HT-29 (cell line): Measurements from ENCODE around the gene WFDC2. TPM values are rescaled to one million over a fixed set of nuclear protein-coding genes. Genes with fewer than 3 reads are reported as not detected.
A peak's percentile ranks its signal among the peaks of the same experiment; 100 is the strongest.

Source experiments
- DNase-seq: peaks from one replicate; pipeline ENCODE4 v3.0.0-alpha.2; 2015; ENCODE audit warnings: low spot score
- small RNA-seq: library from RNA; depleted of rRNA; stranded (forward); fragments of <200 nt; gene quantifications from one replicate; pipeline ENCODE3, GENCODE V24; 2014
- total RNA-seq: library from RNA; depleted of rRNA; stranded (reverse); fragments of >200 nt; shearing (Covaris generic); gene quantifications from 2 replicates; pipeline ENCODE4 v1.2.3, GENCODE V29; 2014; rRNA removed

Gene WFDC2
- total RNA-seq, 1 experiment from 2014 or later = 17.7 TPM

DNA sequence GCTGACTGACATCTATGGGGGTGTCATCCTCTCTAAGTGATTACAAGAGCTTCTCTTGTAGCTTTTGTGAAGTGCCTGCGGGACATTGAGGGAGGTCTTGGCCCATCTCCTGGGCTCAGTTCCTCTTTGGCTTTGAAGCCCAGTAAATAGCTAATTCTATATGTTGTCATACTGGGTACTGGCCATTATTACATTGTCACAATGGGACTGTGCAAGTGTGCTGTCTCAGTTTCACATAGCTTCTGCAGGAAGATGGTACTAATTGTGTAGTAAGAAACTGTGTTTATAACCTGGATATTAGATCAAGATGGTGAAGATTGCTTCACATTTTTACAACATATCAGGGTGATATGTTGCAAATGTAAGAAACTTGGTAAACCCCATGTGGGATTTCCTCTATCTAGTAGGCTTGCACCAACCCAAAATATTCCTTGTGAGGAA is 26.0 kb downstream of the WFDC2 start:
- no peak for DNase-seq

DNA sequence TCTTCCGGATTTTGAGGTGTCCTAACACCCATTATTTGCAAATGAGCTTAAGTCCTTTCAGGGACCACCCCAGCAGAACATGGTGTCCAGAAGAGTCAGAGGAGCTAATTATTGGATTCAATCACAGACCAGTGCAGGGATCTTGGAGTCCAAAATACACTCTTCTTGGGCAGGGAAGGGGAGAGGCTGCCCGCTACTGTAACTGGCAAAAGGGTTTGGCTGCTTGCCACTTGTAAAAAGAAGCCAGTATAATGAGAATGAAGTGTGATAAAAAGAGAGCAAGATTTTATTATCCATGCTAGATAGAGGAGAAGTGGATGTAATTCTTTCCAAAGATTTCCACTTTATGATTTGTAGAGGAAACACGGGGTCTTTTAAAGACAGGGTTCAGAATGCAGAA is 26.6 kb downstream of the WFDC2 start:
- no peak for DNase-seq

GRCh38 chr20:45497971-45498494 is 28.5 kb downstream of the WFDC2 start:
- no peak for DNase-seq

DNA sequence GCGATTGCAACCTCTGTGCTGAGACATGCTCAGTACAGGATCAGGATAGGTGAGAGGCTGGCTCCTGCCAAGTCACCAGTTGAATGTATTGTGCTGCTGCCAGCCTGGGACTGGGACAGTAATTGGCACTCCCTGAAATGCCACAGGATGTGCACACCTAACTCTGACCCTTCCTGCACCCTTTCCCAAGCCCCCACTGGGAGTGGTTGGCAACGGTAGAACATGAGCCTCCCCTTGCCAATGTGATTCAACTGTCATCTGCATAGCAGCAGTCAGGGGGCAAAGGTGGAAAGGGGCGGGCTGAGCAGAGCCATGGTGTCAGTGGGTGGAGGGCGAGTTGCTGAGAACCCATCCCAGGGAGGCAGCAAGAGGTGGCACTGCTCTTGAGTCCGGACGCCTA is 30.5 kb downstream of the WFDC2 start:
- peak; percentile 38 for DNase-seq

DNA sequence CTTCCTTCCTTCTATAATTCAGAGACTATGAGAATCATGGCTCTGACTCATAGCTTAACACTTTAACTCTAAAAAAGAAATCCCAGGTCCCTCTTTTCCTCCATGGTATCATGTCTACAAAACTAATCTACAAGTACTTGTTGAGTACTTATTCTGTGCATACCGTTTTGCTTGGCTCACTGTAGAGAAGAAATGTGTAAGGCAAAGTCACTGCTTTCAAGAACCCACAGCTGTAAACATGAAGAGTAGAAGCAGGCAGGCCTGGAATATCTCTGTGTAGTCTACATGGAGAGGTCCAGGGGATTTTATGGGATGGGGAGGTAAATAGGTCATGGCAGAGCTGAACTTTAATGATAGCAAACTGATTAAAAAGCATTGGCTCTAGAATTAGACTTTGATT is 32.0 kb downstream of the WFDC2 start:
- no peak for DNase-seq

DNA sequence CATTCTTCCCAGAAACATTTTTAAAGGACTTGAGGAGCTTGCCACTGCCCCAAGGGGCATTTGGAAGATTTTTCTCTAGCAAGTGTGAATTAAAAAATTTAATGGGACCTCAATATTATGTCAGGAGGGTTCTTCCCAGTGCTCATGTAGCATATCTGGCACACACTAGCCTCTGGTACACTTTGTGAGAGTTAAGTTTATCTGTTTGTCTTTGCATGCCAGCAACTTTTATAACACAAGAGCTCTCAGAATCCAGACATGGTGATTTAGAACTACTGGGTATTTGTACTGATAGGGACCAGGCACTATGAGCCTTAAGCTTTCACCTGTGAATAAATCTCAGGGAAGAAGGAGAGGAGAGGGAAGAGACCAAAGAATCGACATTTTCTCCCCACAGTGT is 33.0 kb downstream of the WFDC2 start:
- no peak for DNase-seq

- no peak for DNase-seq
These were observed 33.9 kb downstream of the WFDC2 start for GRCh38 chr20:45503403-45503802.

- peak; percentile 22 for DNase-seq
These were observed 36.8 kb downstream of the WFDC2 start for GRCh38 chr20:45506398-45506797.

DNA sequence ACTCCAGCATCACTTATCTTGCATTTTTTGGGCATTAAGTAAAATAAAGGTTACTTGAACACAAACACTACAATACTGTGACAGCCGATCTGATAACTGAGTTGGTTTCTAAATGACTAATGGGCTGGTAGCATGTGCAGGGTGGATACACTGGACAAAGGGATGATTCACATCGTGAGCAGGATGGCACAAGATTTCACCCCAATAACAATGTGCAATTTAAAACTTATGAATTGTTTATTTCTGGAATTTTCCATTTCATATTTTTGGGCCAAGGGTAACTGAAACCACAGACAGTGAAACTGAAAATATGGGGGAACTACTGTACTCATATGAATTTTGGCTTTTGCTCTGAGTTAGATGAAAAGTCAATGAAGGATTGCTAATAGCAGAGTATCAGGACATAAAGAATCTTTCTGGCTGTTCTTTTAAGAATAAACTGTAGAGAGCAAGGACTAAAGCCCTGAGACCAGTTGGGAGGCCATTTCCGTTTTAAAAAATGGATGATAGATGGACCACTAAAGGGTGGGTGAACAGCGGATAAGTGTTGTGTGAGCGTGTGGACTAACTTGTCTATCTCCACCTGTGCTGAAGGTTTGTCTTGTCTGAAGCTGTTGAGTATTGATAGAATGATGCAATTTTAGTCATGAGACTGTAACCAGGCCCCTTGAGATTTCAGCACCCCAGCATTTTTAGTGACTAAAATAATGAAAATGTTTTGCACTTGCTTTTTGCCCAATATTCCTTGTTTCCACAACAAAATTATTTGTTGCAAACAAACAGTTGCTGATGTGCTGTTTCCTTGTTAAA is 37.7 kb downstream of the WFDC2 start:
- DNase-seq = peak; percentile 58

GRCh38 chr20:45508068-45508886 is 38.7 kb downstream of the WFDC2 start:
- DNase-seq = peak; percentile 90

DNA sequence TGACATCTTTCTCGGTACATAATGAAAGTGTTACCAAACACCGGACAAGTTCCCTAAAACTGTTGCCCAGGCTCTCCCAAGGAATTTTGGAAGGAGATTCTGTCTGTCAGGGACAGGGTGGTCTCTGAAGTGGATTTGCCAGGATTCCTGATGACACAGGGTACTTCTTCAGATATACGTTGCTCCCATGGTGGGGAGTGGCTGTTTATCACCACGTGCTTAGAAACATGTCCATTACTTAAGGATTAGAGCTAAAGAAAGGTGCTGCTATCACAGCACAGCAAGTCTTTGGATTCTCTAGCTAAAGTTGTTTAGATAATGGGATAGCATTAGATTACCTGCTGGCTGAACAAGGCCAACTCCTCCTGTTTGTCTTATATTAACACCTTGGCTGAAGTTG is 39.5 kb downstream of the WFDC2 start:
- DNase-seq = no peak

- DNase-seq = no peak
These were observed 40.8 kb downstream of the WFDC2 start for GRCh38 chr20:45510242-45510862.

DNA sequence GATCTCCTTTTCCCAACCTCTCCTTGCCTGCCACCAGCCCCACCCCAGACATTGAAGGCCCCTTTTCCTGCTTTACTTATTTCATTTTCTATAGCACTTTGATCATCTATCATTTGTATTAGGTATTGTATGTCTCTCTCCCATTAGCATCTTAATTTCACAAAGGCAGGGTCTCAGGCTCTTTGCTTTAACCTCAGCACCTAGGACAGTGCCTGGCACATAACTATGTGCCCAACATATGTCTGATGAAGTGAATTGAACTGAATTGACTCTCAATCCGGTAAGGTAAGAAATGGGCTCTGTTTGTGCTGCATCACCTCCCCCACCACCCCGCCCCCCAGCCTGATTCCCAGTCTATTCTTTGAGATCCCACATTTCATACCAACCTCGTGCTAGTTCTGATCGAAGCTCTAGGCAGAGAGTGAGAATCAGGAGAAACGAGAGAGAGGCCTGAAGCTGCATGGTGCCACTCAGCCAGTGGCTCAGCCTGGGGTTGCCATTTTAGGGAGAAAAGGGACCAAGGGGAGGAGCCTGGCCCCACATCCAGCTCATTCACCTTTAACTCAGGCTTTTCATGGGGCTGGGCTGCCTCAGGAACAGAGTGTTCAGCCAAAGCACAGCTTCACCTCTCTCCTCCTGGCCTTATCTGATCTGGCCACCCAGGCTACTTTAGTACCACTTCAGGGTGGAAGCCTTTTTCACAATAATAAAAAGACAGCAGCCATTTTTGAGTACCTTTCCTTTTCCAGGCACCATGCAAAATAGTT is 45.8 kb downstream of the WFDC2 start, which contains the start of gene SPINT3:
SPINT3 (minus strand) TSS at position 476 of the 767 bp plus-strand sequence; CDS start at position 462, 14 bp downstream.
- DNase-seq = no peak

GRCh38 chr20:45518282-45518681 is 48.7 kb downstream of the WFDC2 start:
- peak; percentile 90 for DNase-seq

GRCh38 chr20:45523821-45524220 is 54.3 kb downstream of the WFDC2 start:
- DNase-seq = no peak

DNA sequence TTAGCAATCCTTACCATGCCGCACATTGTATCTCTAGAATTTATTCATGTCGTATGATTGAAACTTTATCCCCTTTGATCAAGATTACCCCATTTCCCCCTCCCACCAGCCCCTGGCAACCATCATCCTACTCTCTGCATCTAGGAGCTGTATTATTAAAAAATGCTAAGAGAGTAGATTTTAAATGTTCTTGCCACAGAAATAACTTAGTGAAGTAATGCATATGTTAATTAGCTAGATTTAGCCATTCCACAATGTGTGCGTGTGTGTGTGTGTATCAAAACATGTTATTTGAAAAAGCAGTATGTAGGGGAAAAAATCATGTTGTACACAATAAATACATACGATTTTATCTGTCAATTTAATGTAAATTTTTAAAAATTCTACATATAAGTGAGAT is 57.7 kb downstream of the WFDC2 start:
- DNase-seq = no peak

Small RNA genes lying within 50 kb of the gene (small RNA-seq; reads per million reads assigned to genes)
- not detected for gene MIR6812

Other genes starting within 250 kb of the WFDC2 start
- gene SEMG2, start 248.4 kb upstream of the WFDC2 start, total RNA-seq = not detected in 2 replicates
- gene SLPI, start 215.2 kb upstream of the WFDC2 start, total RNA-seq = 9.1 and 13.5 TPM in 2 replicates
- not detected in 2 replicates for gene RBPJL, start 162.9 kb upstream of the WFDC2 start, total RNA-seq
- gene MATN4, start 161.5 kb upstream of the WFDC2 start, total RNA-seq = 0.13 and 0.46 TPM in 2 replicates
- gene SDC4, start 121.3 kb upstream of the WFDC2 start, total RNA-seq = 79.1 and 90.1 TPM in 2 replicates
- 73.6 and 74.7 TPM in 2 replicates for gene SYS1, start 106.6 kb upstream of the WFDC2 start, total RNA-seq
- gene TP53TG5, start 91.4 kb upstream of the WFDC2 start, total RNA-seq = 0.23 and 1.6 TPM in 2 replicates
- gene DBNDD2, start 61.5 kb upstream of the WFDC2 start, total RNA-seq = 66.6 and 84.8 TPM in 2 replicates
- gene PIGT, start 53.6 kb upstream of the WFDC2 start, total RNA-seq = 164 and 165 TPM in 2 replicates
- not detected in 2 replicates for gene SPINT3, start 45.9 kb downstream of the WFDC2 start, total RNA-seq
- gene WFDC6, start 69.7 kb downstream of the WFDC2 start, total RNA-seq = not detected in 2 replicates
- gene EPPIN, start 77.6 kb downstream of the WFDC2 start, total RNA-seq = not detected in 2 replicates
- not detected in 2 replicates for gene WFDC8, start 109.5 kb downstream of the WFDC2 start, total RNA-seq
- not detected in 2 replicates for gene WFDC10A, start 160.0 kb downstream of the WFDC2 start, total RNA-seq
- gene WFDC9, start 161.5 kb downstream of the WFDC2 start, total RNA-seq = not detected in 2 replicates
- not detected in 2 replicates for gene WFDC11, start 200.5 kb downstream of the WFDC2 start, total RNA-seq
- not detected in 2 replicates for gene WFDC13, start 232.3 kb downstream of the WFDC2 start, total RNA-seq
- not detected in 2 replicates for gene WFDC10B, start 235.3 kb downstream of the WFDC2 start, total RNA-seq